ENCODE results near the gene GADL1.

GADL1 gene

GRCh38 chr3:30708472-30708871 is 186.0 kb downstream of the GADL1 start:
- no peak for TF ChIP-seq CTCF (IDR thresholded peaks at IDR 0.05; ENCODE audit: control extremely low read depth, extremely low read depth, low read depth, missing control alignments)
- DNase-seq (ENCODE audit: extremely low spot score), result no peak
- CTCF ChIA-PET, result interaction anchor here (1.2 to 1.3 kb wide), 2 partner anchors 15 to 16 kb away, joined by 3 to 5 read pairs; no protein-coding TSS in a partner anchor
- POLR2A ChIA-PET, result no interaction called here

- ChIA-PET POLR2A (no interaction called here), CTCF (interaction anchor here (1.2 to 1.3 kb wide), 2 partner anchors 15 to 16 kb away, joined by 3 to 5 read pairs; no protein-coding TSS in a partner anchor)
- TF ChIP-seq CTCF (IDR thresholded peaks at IDR 0.05; ENCODE audit: control extremely low read depth, extremely low read depth, low read depth, missing control alignments), result no peak
- DNase-seq (ENCODE audit: extremely low spot score), result no peak
Measured at GRCh38 chr3:30707825-30708224, 186.6 kb downstream of the GADL1 start.

- no peak for TF ChIP-seq CTCF (IDR thresholded peaks at IDR 0.05; ENCODE audit: control extremely low read depth, extremely low read depth, low read depth, missing control alignments)
- ChIA-PET POLR2A (no interaction called here), CTCF (interaction anchor here (0.8 to 3.5 kb wide), 3 partner anchors 9 to 12 kb away, joined by 3 to 21 read pairs (median 11); no protein-coding TSS in a partner anchor)
- DNase-seq (ENCODE audit: extremely low spot score), result no peak
Measured at GRCh38 chr3:30704931-30705890, 189.2 kb downstream of the GADL1 start.

- ChIA-PET CTCF (interaction anchor here (1.0 to 3.5 kb wide), 2 partner anchors 9 to 660 kb away, joined by 3 to 21 read pairs; no protein-coding TSS in a partner anchor), POLR2A (no interaction called here)
- DNase-seq (ENCODE audit: extremely low spot score), result no peak
Measured at GRCh38 chr3:30702828-30703397, 191.5 kb downstream of the GADL1 start.

GRCh38 chr3:30702038-30702827 is 192.2 kb downstream of the GADL1 start:
- POLR2A ChIA-PET, result no interaction called here
- TF ChIP-seq CTCF (IDR thresholded peaks at IDR 0.05; ENCODE audit: control extremely low read depth, extremely low read depth, low read depth, missing control alignments), result no peak
- CTCF ChIA-PET, result interaction anchor here (1.0 to 3.5 kb wide), 2 partner anchors 8 to 659 kb away, joined by 3 to 21 read pairs; no protein-coding TSS in a partner anchor
- no peak for DNase-seq (ENCODE audit: extremely low spot score)

More at GRCh38 chr3:30702828-30703397, 191.5 kb downstream of the GADL1 start:
- no peak for TF ChIP-seq CTCF (IDR thresholded peaks at IDR 0.05; ENCODE audit: control extremely low read depth, extremely low read depth, low read depth, missing control alignments)

Measured in GM10248 (cell line).